ENCODE measurements around the gene ZNF142. TPM values are rescaled to one million over a fixed set of nuclear protein-coding genes. Genes with fewer than 3 reads are reported as not detected.

The ZNF142 gene, protein sequence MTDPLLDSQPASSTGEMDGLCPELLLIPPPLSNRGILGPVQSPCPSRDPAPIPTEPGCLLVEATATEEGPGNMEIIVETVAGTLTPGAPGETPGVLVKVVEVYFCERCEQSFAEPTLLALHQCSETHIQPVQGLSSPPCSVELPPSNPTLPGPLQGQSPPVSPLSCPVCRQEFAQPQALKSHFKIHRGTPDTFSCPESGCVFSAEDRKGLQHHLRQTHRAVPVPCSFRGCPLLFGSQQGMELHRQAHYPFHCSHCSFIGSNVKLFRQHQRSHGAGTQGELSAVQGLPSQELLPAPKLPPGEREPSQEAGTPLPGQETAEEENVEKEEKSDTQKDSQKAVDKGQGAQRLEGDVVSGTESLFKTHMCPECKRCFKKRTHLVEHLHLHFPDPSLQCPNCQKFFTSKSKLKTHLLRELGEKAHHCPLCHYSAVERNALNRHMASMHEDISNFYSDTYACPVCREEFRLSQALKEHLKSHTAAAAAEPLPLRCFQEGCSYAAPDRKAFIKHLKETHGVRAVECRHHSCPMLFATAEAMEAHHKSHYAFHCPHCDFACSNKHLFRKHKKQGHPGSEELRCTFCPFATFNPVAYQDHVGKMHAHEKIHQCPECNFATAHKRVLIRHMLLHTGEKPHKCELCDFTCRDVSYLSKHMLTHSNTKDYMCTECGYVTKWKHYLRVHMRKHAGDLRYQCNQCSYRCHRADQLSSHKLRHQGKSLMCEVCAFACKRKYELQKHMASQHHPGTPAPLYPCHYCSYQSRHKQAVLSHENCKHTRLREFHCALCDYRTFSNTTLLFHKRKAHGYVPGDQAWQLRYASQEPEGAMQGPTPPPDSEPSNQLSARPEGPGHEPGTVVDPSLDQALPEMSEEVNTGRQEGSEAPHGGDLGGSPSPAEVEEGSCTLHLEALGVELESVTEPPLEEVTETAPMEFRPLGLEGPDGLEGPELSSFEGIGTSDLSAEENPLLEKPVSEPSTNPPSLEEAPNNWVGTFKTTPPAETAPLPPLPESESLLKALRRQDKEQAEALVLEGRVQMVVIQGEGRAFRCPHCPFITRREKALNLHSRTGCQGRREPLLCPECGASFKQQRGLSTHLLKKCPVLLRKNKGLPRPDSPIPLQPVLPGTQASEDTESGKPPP (N-terminal part only)
- total RNA-seq (2021; fragmentation: NEBNext Ultra II Directional; extraction: Animal tissue kit (Norgen Biotek cat#: 25700)) (32.5 and 37.9 TPM in 2 replicates), polyA plus RNA-seq (2011; rRNA removed) (9.4 and 18.5 TPM in 2 replicates), polyA minus RNA-seq (2011; rRNA and poly(A)+ RNA removed) (25.8 and 30.7 TPM in 2 replicates)
- 6.2 TPM for polyA plus RNA-seq (2011; cell fraction: cytosol; rRNA removed)
- 31.4 TPM for polyA plus RNA-seq (2011; cell fraction: nucleus; rRNA removed)
- polyA plus RNA-seq (2012, experiment 1 of 2) = 12.6 to 16.3 TPM (median 15.5 TPM) in 4 replicates
- polyA plus RNA-seq (2012, experiment 2 of 2) = 10.9 TPM
- polyA plus RNA-seq (2013, experiment 1 of 2) = 14.0 TPM
- polyA plus RNA-seq (2013, experiment 2 of 2) = 12.6 TPM
- polyA minus RNA-seq (2011; cell fraction: cytosol; rRNA and poly(A)+ RNA removed) = 15.5 TPM
- 45.2 TPM for polyA minus RNA-seq (2011; cell fraction: nucleus; rRNA and poly(A)+ RNA removed)
- long read RNA-seq, experiment 1, partial matches to known transcripts = 10 of 15 reads
- long read RNA-seq, experiment 1, other reads (novel, unspliced or antisense) = 5 of 15 reads
- long read RNA-seq, experiment 2, partial matches to known transcripts = 0 of 1 reads
- long read RNA-seq, experiment 2, other reads (novel, unspliced or antisense) = 1 of 1 reads

DNA sequence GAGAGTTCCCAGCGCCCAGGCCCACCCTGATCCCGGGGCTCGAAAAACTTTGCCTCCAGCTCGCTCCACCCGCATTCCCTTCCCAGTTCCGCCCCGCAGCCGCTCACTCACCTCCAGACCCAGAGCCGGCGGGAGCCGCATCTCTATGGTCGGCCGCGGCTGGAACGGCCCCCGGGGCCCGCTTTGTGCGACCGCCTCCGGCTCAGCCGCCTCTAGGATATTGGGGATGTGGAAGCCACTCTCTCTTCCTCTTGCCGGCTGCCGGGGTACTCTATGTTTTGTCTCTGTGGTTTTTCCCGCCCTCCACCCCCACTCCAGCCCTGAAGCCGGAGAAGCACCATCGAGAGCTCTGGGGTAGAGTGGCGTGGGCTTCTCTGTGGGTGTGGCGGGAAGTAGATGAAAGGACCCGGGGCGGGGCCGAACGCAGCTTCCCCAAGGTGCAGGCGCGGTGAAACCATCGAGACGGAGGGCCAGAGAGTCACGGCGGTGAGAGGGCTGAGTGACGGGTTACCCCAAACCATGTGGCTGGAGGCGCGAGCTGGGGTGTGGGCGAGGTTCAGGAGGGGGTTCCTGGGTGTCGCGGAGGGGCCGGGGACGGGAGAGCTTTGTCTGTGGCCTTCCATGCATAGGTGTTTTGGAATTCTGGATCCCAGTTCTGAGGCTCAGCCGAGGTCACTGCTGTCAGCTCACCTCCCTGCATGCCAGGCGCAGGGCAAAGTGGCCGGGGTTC, at the start of gene ZNF142, which contains the start of gene BCS1L:
Gene ZNF142, minus strand, starts transcription at position 366 of the 730 bp plus-strand sequence. CDS start 3,194 bp downstream, outside the sequence.
Gene BCS1L, plus strand, starts transcription at position 426 of the 730 bp plus-strand sequence. CDS start 1,305 bp downstream, outside the sequence.
- Histone ChIP-seq H2AFZ (ENCODE audit: low read length) (peak within 1 kb of the TSS; percentile 47), H3K4me3 (ENCODE audit: extremely low read depth in 1 of 4, insufficient read depth in 2 of 4, low read depth in 3 of 4, low read length in 4 of 4) (peak within 1 kb of the TSS; percentile 84 to 95 (median 86)), H3K9me3 (ENCODE audit: insufficient read depth in 2 of 2, low read depth in 1 of 2, low read length in 1 of 2) (no peaks in the 10 kb centered on the region), H3K4me1 (replicated peaks in 1 of 4; ENCODE audit: control insufficient read depth in 3 of 4, insufficient read depth in 4 of 4, low read length in 3 of 4) (peaks cover 0 to 5% (median under 1%) of the 10 kb centered on the region in 4 experiments; a peak in 2 of 7 replicates), H4K8ac (ENCODE audit: extremely low read depth, insufficient read depth, low read length) (peak within 1 kb of the TSS; percentile 93; the same call in 1 of the 2 replicates), H4K91ac (replicated peaks; ENCODE audit: insufficient read length, low read length) (peak within 1 kb of the TSS; percentile 33), H2BK15ac (ENCODE audit: low read length) (no peak within 1 kb of the TSS), H3K79me1 (ENCODE audit: low read depth, low read length) (0 out of 2 replicates have a peak, but pooled peaks cover 3% of the 10 kb centered on the region), H3K27me3 (replicated peaks in 1 of 4; ENCODE audit: control insufficient read depth in 3 of 4, extremely low read depth in 1 of 4, insufficient read depth in 3 of 4, low read length in 3 of 4) (no peaks in the 10 kb centered on the region), H4K5ac (ENCODE audit: insufficient read length, low read depth, low read length) (peak within 1 kb of the TSS; percentile 48), H3K18ac (ENCODE audit: extremely low read depth, low read length) (no peak within 1 kb of the TSS; the same call in 1 of the 2 replicates), H2BK120ac (replicated peaks; ENCODE audit: low read depth, low read length) (no peak within 1 kb of the TSS), H2BK12ac (ENCODE audit: low read depth, low read length) (0 out of 2 replicates have a peak within 1 kb of the TSS, but pooled peaks have one; percentile 75), H3K23ac (ENCODE audit: insufficient read length) (no peak within 1 kb of the TSS), H2BK20ac (ENCODE audit: low read length) (no peak within 1 kb of the TSS), H2BK5ac (ENCODE audit: low read depth, low read length) (peak within 1 kb of the TSS; percentile 52; the same call in 1 of the 2 replicates), H4K20me1 (replicated peaks in 1 of 2; ENCODE audit: control insufficient read depth in 1 of 2, insufficient read depth in 2 of 2, low read length in 2 of 2) (peaks cover 0 to 1% of the 10 kb centered on the region in 2 experiments), H3K23me2 (ENCODE audit: low read depth, low read length) (peaks cover 10% of the 10 kb centered on the region; the same call in 1 of the 2 replicates), H3K36me3 (ENCODE audit: control insufficient read depth in 2 of 4, insufficient read depth in 4 of 4, low read length in 3 of 4) (peaks cover 17 to 47% (median 34%) of the 10 kb centered on the region in 4 experiments), H2AK5ac (ENCODE audit: low read depth, low read length) (no peak within 1 kb of the TSS), H3K27ac (ENCODE audit: low read depth, low read length) (peak within 1 kb of the TSS; percentile 48; the same call in 1 of the 2 replicates), H3K4ac (replicated peaks; ENCODE audit: insufficient read length, low read depth, low read length) (peak within 1 kb of the TSS; percentile 27), H3K9ac (replicated peaks in 1 of 4; ENCODE audit: extremely low read depth in 1 of 4, low read depth in 3 of 4, low read length in 3 of 4) (peak within 1 kb of the TSS; percentile 76 to 88 (median 83)), H3K4me2 (ENCODE audit: insufficient read depth in 1 of 2, low read depth in 2 of 2, low read length in 2 of 2) (peak within 1 kb of the TSS; percentile 96 to 99), H3K56ac (replicated peaks; ENCODE audit: insufficient read length, low read depth, low read length) (peak within 1 kb of the TSS; percentile 9), H3K79me2 (ENCODE audit: control insufficient read depth in 1 of 2, insufficient read depth in 2 of 2, low read length in 2 of 2) (peaks cover 0 to 7% of the 10 kb centered on the region in 2 experiments; a peak in 1 of 4 replicates), H3K14ac (ENCODE audit: insufficient read length) (no peak within 1 kb of the TSS)
- ChIA-PET CTCF (ENCODE audit: partially characterized antibody) (interaction anchor here (0.6 to 5.3 kb wide), 17 partner anchors 10 to 189 kb away, joined by 3 to 48 read pairs (median 3); partner anchors contain the start of genes RNF25, STK36 and TTLL4), POLR2A (ENCODE audit: partially characterized antibody) (interaction anchor here (0.7 to 6.6 kb wide), 24 partner anchors 9 to 547 kb away, joined by 3 to 95 read pairs (median 5); partner anchors contain the start of genes RNF25, STK36, TTLL4 and USP37)
- FAIRE-seq (peak; percentile 24), DNase-seq (ENCODE audit: low read depth in 1 of 2, low spot score in 2 of 2) (peak; percentile 62 to 97)
- 3% methylated on average over 47 of the region's 49 CpGs; no CpG with 5 or more reads in 1 of the 2 experiments for WGBS, 2 experiments (ENCODE audit: extremely low coverage in 1 of 2, insufficient coverage in 1 of 2, insufficient read length in 1 of 2, insufficient replicate concordance in 2 of 2, low coverage in 1 of 2, low lambda C conversion rate in 2 of 2, missing lambda C conversion rate in 1 of 2)
- TF ChIP-seq, protein P1, sequence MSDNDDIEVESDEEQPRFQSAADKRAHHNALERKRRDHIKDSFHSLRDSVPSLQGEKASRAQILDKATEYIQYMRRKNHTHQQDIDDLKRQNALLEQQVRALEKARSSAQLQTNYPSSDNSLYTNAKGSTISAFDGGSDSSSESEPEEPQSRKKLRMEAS (IDR thresholded peaks at IDR 0.05) = peak; percentile 96
- TF ChIP-seq MAFK (IDR thresholded peaks at IDR 0.05; ENCODE audit: low read depth, low read length) (no peak), ASH2L (IDR thresholded peaks at IDR 0.05; ENCODE audit: low read length) (peak; percentile 50)

Measured in H1 (cell line).